Activated naive CD8-positive, alpha-beta T cell treated with anti-CD3 and anti-CD28 coated beads for 36 hours (primary cell): ENCODE measurements around the gene C22orf42. TPM values are rescaled to one million over a fixed set of nuclear protein-coding genes. Genes with fewer than 3 reads are reported as not detected.
A peak's percentile ranks its signal among the peaks of the same experiment; 100 is the strongest.

Source experiments
- DNase-seq: peaks from one replicate; pipeline ENCODE4 v3.0.0; 2021
- H3K27ac Mint-ChIP-seq: one replicate; pipeline ENCODE4 v1.8.0; 2022; ENCODE audit warnings: mild to moderate bottlenecking, moderate library complexity, mixed read lengths
- H3K27me3 Mint-ChIP-seq: one replicate; pipeline ENCODE4 v1.8.0; 2022; ENCODE audit warnings: mild to moderate bottlenecking, mixed read lengths
- H3K36me3 Mint-ChIP-seq: one replicate; pipeline ENCODE4 v1.8.0; 2021; ENCODE audit warnings: mild to moderate bottlenecking, mixed read lengths
- H3K4me1 Mint-ChIP-seq: one replicate; pipeline ENCODE4 v1.8.0; 2021; ENCODE audit warnings: mixed read lengths
- H3K4me3 Mint-ChIP-seq: one replicate; pipeline ENCODE4 v1.8.0; 2022; ENCODE audit warnings: mild to moderate bottlenecking, moderate library complexity, mixed read lengths
- H3K9me3 Mint-ChIP-seq: one replicate; pipeline ENCODE4 v1.8.0; 2022; ENCODE audit warnings: mixed read lengths
- total RNA-seq, 2 experiments: library from RNA; stranded (reverse); gene quantifications; one replicate each; pipeline ENCODE4 v1.2.3, GENCODE V29; 2021

Gene C22orf42
- total RNA-seq: not detected

GRCh38 chr22:32158712-32159533, at the start of gene C22orf42:
Gene C22orf42, minus strand, starts transcription at chr22:32159303. Its CDS starts 88 bp downstream, at chr22:32159215.
- Mint-ChIP-seq H3K4me3 (no peak within 1 kb of the TSS), H3K9me3 (no peaks in the 10 kb centered on the region), H3K27ac (no peak within 1 kb of the TSS), H3K4me1 (peaks cover 1% of the 10 kb centered on the region), H3K27me3 (peaks cover 9% of the 10 kb centered on the region), H3K36me3 (no peaks in the 10 kb centered on the region)
- DNase-seq: no peak

GRCh38 chr22:32208681-32209080, 49.6 kb upstream of the C22orf42 start:
- Mint-ChIP-seq H3K27me3 (peaks cover 23% of the 10 kb centered on the region), H3K36me3 (no peaks in the 10 kb centered on the region), H3K4me1 (peaks cover 3% of the 10 kb centered on the region), H3K9me3 (no peaks in the 10 kb centered on the region), H3K27ac (no peak overlapping the region), H3K4me3 (no peak overlapping the region)
- no peak for DNase-seq

GRCh38 chr22:32207971-32208480, 48.9 kb upstream of the C22orf42 start:
- no peak for DNase-seq
- no peaks in the 10 kb centered on the region for H3K9me3 Mint-ChIP-seq
- H3K4me1 Mint-ChIP-seq: peaks cover 4% of the 10 kb centered on the region
- peaks cover 30% of the 10 kb centered on the region for H3K27me3 Mint-ChIP-seq
- no peak overlapping the region for H3K4me3 Mint-ChIP-seq
- H3K27ac Mint-ChIP-seq: no peak overlapping the region
- H3K36me3 Mint-ChIP-seq: no peaks in the 10 kb centered on the region

- no peaks in the 10 kb centered on the region for H3K36me3 Mint-ChIP-seq
Measured at GRCh38 chr22:32206774-32207758, 48.0 kb upstream of the C22orf42 start.

GRCh38 chr22:32205974-32206773, 47.1 kb upstream of the C22orf42 start:
- Mint-ChIP-seq H3K9me3 (no peaks in the 10 kb centered on the region), H3K27ac (no peak overlapping the region), H3K4me3 (no peak overlapping the region), H3K27me3 (peaks cover 42% of the 10 kb centered on the region), H3K4me1 (peaks cover 8% of the 10 kb centered on the region), H3K36me3 (no peaks in the 10 kb centered on the region)
- no peak for DNase-seq

More at GRCh38 chr22:32206774-32207758, 48.0 kb upstream of the C22orf42 start:
- Mint-ChIP-seq H3K27me3 (peaks cover 40% of the 10 kb centered on the region), H3K9me3 (no peaks in the 10 kb centered on the region), H3K27ac (no peak overlapping the region), H3K4me1 (peaks cover 8% of the 10 kb centered on the region), H3K4me3 (no peak overlapping the region)
- peak; percentile 30 for DNase-seq

- H3K4me1 Mint-ChIP-seq: peaks cover 10% of the 10 kb centered on the region
- no peaks in the 10 kb centered on the region for H3K9me3 Mint-ChIP-seq
- peak within 1 kb of the TSS; percentile 31 for H3K27ac Mint-ChIP-seq
Measured at GRCh38 chr22:32204856-32205722, 46.0 kb upstream of the C22orf42 start, which contains the start of gene RFPL2. Gene RFPL2, minus strand, starts transcription at chr22:32205073. Its CDS starts 2,622 bp downstream, at chr22:32202451.

GRCh38 chr22:32204040-32204855, 45.1 kb upstream of the C22orf42 start:
- Mint-ChIP-seq H3K27ac (no peak overlapping the region), H3K4me3 (peak overlapping the region; percentile 69), H3K27me3 (peaks cover 42% of the 10 kb centered on the region), H3K36me3 (no peaks in the 10 kb centered on the region), H3K4me1 (peaks cover 10% of the 10 kb centered on the region), H3K9me3 (no peaks in the 10 kb centered on the region)
- DNase-seq: peak; percentile 24

More at GRCh38 chr22:32204856-32205722, 46.0 kb upstream of the C22orf42 start, which contains the start of gene RFPL2:
- DNase-seq: peak; percentile 43
- H3K27me3 Mint-ChIP-seq: peaks cover 42% of the 10 kb centered on the region
- H3K36me3 Mint-ChIP-seq: no peaks in the 10 kb centered on the region
- H3K4me3 Mint-ChIP-seq: peak within 1 kb of the TSS; percentile 69

GRCh38 chr22:32203181-32204039, 44.3 kb upstream of the C22orf42 start:
- peak overlapping the region; percentile 69 for H3K4me3 Mint-ChIP-seq
- peaks cover 42% of the 10 kb centered on the region for H3K27me3 Mint-ChIP-seq
- DNase-seq: no peak
- H3K36me3 Mint-ChIP-seq: no peaks in the 10 kb centered on the region
- no peaks in the 10 kb centered on the region for H3K9me3 Mint-ChIP-seq
- H3K4me1 Mint-ChIP-seq: peaks cover 10% of the 10 kb centered on the region
- H3K27ac Mint-ChIP-seq: no peak overlapping the region

GRCh38 chr22:32202539-32203180, 43.6 kb upstream of the C22orf42 start:
- Mint-ChIP-seq H3K9me3 (no peaks in the 10 kb centered on the region), H3K36me3 (no peaks in the 10 kb centered on the region), H3K27ac (no peak overlapping the region), H3K27me3 (peaks cover 42% of the 10 kb centered on the region), H3K4me1 (peaks cover 10% of the 10 kb centered on the region), H3K4me3 (peak overlapping the region; percentile 69)
- DNase-seq: peak; percentile 32

GRCh38 chr22:32202161-32202538, 43.0 kb upstream of the C22orf42 start:
- Mint-ChIP-seq H3K27me3 (peaks cover 42% of the 10 kb centered on the region), H3K4me3 (no peak overlapping the region), H3K4me1 (peaks cover 10% of the 10 kb centered on the region), H3K27ac (no peak overlapping the region), H3K36me3 (no peaks in the 10 kb centered on the region), H3K9me3 (no peaks in the 10 kb centered on the region)
- no peak for DNase-seq

- H3K27ac Mint-ChIP-seq: no peak overlapping the region
- H3K4me3 Mint-ChIP-seq: no peak overlapping the region
- DNase-seq: no peak
Measured at GRCh38 chr22:32200752-32201151, 41.6 kb upstream of the C22orf42 start.

GRCh38 chr22:32199961-32200360, 40.9 kb upstream of the C22orf42 start:
- Mint-ChIP-seq H3K9me3 (no peaks in the 10 kb centered on the region), H3K36me3 (no peaks in the 10 kb centered on the region), H3K4me1 (peaks cover 8% of the 10 kb centered on the region), H3K4me3 (no peak overlapping the region), H3K27me3 (peaks cover 32% of the 10 kb centered on the region), H3K27ac (no peak overlapping the region)
- no peak for DNase-seq

More at GRCh38 chr22:32200752-32201151, 41.6 kb upstream of the C22orf42 start:
- H3K27me3 Mint-ChIP-seq: peaks cover 38% of the 10 kb centered on the region
- H3K4me1 Mint-ChIP-seq: peaks cover 8% of the 10 kb centered on the region
- no peaks in the 10 kb centered on the region for H3K36me3 Mint-ChIP-seq
- no peaks in the 10 kb centered on the region for H3K9me3 Mint-ChIP-seq
